ENCODE results near the gene E2F1. TPM values are rescaled to one million over a fixed set of nuclear protein-coding genes. Genes with fewer than 3 reads are reported as not detected.

The E2F1 gene
- total RNA-seq, 1 experiment from 2014 or later, result 44.2 TPM

DNA sequence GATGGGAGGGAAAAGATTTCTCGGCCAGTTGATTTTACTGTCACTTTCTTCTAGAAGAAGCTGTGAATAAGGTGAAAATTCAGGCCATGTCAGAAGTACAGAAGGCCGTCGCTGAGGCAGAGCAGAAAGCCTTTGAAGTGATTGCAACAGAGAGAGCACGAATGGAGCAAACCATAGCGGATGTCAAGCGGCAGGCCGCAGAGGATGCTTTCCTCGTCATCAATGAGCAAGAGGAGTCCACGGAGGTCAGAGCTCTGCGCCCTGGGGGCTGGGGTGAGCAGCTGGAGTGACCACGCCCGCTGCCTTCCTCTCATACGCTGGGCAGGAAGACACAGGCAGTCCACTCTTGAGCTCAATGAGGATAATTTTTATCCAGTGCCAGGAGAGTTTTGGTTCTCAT lies 45.9 kb downstream of the E2F1 start (continued):
- TF ChIP-seq, protein P1, sequence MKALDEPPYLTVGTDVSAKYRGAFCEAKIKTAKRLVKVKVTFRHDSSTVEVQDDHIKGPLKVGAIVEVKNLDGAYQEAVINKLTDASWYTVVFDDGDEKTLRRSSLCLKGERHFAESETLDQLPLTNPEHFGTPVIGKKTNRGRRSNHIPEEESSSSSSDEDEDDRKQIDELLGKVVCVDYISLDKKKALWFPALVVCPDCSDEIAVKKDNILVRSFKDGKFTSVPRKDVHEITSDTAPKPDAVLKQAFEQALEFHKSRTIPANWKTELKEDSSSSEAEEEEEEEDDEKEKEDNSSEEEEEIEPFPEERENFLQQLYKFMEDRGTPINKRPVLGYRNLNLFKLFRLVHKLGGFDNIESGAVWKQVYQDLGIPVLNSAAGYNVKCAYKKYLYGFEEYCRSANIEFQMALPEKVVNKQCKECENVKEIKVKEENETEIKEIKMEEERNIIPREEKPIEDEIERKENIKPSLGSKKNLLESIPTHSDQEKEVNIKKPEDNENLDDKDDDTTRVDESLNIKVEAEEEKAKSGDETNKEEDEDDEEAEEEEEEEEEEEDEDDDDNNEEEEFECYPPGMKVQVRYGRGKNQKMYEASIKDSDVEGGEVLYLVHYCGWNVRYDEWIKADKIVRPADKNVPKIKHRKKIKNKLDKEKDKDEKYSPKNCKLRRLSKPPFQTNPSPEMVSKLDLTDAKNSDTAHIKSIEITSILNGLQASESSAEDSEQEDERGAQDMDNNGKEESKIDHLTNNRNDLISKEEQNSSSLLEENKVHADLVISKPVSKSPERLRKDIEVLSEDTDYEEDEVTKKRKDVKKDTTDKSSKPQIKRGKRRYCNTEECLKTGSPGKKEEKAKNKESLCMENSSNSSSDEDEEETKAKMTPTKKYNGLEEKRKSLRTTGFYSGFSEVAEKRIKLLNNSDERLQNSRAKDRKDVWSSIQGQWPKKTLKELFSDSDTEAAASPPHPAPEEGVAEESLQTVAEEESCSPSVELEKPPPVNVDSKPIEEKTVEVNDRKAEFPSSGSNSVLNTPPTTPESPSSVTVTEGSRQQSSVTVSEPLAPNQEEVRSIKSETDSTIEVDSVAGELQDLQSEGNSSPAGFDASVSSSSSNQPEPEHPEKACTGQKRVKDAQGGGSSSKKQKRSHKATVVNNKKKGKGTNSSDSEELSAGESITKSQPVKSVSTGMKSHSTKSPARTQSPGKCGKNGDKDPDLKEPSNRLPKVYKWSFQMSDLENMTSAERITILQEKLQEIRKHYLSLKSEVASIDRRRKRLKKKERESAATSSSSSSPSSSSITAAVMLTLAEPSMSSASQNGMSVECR (CRISPR knock-in tag; IDR thresholded peaks at IDR 0.05; ENCODE audit: borderline replicate concordance), result no peak
- no peak for TF ChIP-seq AR (CRISPR knock-in tag; IDR thresholded peaks at IDR 0.05)
- TF ChIP-seq CBFB (CRISPR knock-in tag; IDR thresholded peaks at IDR 0.05; ENCODE audit: low read depth), result no peak

DNA sequence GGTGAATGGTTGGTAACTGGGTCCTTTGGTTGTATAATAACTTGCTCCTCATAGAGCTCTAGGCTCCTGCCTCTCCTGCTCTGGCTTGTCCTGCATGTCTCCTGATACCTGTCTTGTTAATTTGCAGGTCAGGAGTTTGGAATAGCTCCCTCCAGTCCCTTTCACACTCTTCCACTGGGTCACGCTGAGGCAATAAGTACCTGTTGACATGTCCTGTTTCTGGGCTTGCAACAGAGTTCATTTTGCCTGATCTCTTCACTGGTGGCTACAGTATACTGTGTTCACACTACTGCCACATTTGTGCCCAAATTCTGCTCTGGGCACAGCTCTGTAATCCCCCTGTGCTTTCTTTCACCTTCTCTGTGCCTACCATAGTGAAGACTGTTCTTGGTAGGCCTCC lies 49.4 kb downstream of the E2F1 start:
- no peak overlapping the region for H3K27ac Mint-ChIP-seq
- H3K36me3 Mint-ChIP-seq, result peaks cover 39% of the 10 kb centered on the region
- ATAC-seq, result no peak
- H3K27me3 Mint-ChIP-seq (ENCODE audit: low read depth), result no peaks in the 10 kb centered on the region
- CTCF ChIA-PET, result no interaction called here
- TF ChIP-seq ZNF281 (CRISPR knock-in tag; IDR thresholded peaks at IDR 0.05) (no peak), RORB (CRISPR knock-in tag; IDR thresholded peaks at IDR 0.05) (no peak), FOXP4 (CRISPR knock-in tag; IDR thresholded peaks at IDR 0.05) (no peak), ZNF671 (CRISPR knock-in tag; IDR thresholded peaks at IDR 0.05) (no peak), ZNF317 (CRISPR knock-in tag; IDR thresholded peaks at IDR 0.05; ENCODE audit: borderline replicate concordance, low read depth) (no peak), TEAD1 (CRISPR knock-in tag; IDR thresholded peaks at IDR 0.05) (no peak), HMGXB4 (CRISPR knock-in tag; IDR thresholded peaks at IDR 0.05) (no peak), NR1H2 (CRISPR knock-in tag; IDR thresholded peaks at IDR 0.05) (no peak), JUN (CRISPR knock-in tag; IDR thresholded peaks at IDR 0.05) (no peak), GABPB1 (CRISPR knock-in tag; IDR thresholded peaks at IDR 0.05) (no peak), TCF7 (CRISPR knock-in tag; IDR thresholded peaks at IDR 0.05; ENCODE audit: low read depth) (no peak)
- TF ChIP-seq, protein P2, sequence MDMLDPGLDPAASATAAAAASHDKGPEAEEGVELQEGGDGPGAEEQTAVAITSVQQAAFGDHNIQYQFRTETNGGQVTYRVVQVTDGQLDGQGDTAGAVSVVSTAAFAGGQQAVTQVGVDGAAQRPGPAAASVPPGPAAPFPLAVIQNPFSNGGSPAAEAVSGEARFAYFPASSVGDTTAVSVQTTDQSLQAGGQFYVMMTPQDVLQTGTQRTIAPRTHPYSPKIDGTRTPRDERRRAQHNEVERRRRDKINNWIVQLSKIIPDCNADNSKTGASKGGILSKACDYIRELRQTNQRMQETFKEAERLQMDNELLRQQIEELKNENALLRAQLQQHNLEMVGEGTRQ (CRISPR knock-in tag; IDR thresholded peaks at IDR 0.05), result no peak
- TF ChIP-seq, protein P3, sequence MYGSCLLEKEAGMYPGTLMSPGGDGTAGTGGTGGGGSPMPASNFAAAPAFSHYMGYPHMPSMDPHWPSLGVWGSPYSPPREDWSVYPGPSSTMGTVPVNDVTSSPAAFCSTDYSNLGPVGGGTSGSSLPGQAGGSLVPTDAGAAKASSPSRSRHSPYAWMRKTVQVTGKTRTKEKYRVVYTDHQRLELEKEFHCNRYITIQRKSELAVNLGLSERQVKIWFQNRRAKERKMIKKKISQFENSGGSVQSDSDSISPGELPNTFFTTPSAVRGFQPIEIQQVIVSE (CRISPR knock-in tag; IDR thresholded peaks at IDR 0.05; ENCODE audit: borderline replicate concordance), result no peak
- TF ChIP-seq, protein P4, sequence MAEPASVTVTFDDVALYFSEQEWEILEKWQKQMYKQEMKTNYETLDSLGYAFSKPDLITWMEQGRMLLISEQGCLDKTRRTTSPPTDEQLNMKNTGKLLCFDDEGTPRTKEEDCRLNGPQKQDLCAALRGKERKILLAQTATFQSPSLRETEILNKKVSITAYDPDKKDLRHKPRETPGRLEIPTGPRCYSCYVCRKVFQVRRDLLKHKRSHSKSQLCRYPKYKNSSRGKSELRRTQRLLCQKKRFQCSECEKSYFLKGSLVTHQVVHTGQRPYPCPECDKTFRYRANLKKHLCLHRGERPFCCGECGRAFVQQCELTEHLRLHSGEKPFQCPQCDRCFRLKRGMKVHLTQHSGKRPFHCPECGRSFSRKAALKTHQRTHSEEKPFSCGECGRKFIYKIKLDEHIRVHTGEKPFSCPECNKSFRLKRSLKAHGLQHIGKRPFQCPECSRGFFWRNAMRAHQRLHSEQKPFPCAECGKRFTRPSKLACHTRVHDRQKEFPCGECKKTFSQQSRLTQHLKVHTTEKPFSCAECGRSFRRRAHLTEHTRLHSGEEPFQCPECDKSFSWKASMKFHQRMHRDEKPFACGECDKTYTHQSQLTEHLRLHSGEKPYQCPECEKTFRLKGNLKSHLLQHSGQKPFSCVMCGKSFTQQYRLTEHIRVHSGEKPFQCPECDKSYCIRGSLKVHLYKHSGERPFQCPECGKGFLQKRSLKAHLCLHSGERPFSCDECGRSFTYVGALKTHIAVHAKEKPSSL (CRISPR knock-in tag; conservative IDR thresholded peaks at IDR 0.05), result no peak
- DNase-seq (ENCODE audit: low spot score), result no peak
- no peaks in the 10 kb centered on the region for H3K9me3 Mint-ChIP-seq
- H3K4me3 Mint-ChIP-seq, result no peak overlapping the region
- H3K4me1 Mint-ChIP-seq, result no peaks in the 10 kb centered on the region
- POLR2A ChIA-PET, result no interaction called here

All from WTC11 (cell line).